IPS-15b (cell line): ENCODE measurements around the gene AOPEP.

Source experiments
- H3K27me3 ChIP-seq: one replicate; pipeline ENCODE4 v1.6.1; 2013; ENCODE audit warnings: low read length; ENCODE audit not compliant: control insufficient read depth, insufficient read depth
- H3K36me3 ChIP-seq: one replicate; pipeline ENCODE4 v1.6.1; 2013; ENCODE audit warnings: low read length; ENCODE audit not compliant: control insufficient read depth, insufficient read depth
- H3K4me1 ChIP-seq: one replicate; pipeline ENCODE4 v1.6.1; 2013; ENCODE audit warnings: mild to moderate bottlenecking, low read length; ENCODE audit not compliant: control insufficient read depth, insufficient read depth
- H3K4me3 ChIP-seq: one replicate; pipeline ENCODE4 v1.5.1; 2013; ENCODE audit warnings: low read depth, low read length
- H3K9ac ChIP-seq: one replicate; pipeline ENCODE4 v1.6.1; 2013; ENCODE audit warnings: low read depth, mild to moderate bottlenecking, low read length
- H3K9me3 ChIP-seq: one replicate; pipeline ENCODE4 v1.6.1; 2013; ENCODE audit warnings: mild to moderate bottlenecking, low read length; ENCODE audit not compliant: control insufficient read depth, insufficient read depth

The AOPEP gene

DNA sequence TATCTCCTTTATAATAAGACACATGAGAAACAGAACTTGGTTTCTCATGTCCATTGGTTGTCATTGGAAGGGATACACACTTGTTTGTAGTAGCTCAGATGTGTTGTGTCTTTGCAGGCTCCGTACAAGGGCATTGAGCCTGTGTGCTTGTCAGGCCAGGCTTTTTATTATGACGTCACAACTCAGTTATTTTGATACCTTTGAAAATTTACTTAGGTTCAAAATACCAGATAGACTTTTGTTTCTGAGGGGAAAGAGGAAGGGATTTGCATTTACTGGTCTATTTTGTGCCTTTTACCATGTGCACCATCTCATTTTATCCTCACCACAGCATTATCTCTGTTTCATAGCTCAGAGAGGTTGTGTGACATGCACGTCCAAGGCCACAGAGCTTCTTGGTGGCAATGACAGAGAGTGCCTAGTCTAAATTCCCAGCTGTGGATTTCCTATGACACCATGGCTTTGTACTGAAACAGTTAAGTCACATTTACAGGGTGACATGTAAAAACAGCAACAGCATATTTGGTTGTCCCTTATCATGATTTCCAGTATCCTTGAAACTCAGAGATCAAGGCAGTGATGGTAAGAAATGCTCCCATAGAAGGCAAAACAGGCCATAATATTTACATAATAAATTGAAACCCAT lies 268.7 kb downstream of the AOPEP start:
- H3K9ac ChIP-seq, result no peak overlapping the region
- no peaks in the 10 kb centered on the region for H3K36me3 ChIP-seq
- H3K27me3 ChIP-seq, result no peaks in the 10 kb centered on the region
- H3K4me3 ChIP-seq, result no peak overlapping the region
- no peaks in the 10 kb centered on the region for H3K9me3 ChIP-seq
- no peaks in the 10 kb centered on the region for H3K4me1 ChIP-seq

DNA sequence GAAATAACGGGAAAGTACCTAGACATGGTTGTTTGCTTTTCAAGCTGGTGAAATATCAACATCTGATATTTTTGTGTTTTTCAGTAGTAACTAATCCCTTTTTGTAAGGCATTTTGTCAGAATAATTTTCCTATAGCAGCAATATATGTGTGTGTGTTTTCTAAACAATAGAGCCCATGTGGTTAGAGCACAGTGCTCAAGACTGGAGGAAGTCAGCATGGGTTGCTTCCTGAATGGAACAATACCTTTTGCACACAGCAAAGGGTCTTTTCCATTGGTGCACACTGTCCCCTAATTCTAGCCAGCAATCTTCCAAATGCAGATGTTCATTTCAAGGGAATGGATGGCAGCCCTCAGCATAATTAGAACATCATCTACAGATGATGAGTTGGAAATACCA lies 270.1 kb downstream of the AOPEP start:
- H3K4me1 ChIP-seq, result no peaks in the 10 kb centered on the region
- H3K4me3 ChIP-seq, result no peak overlapping the region
- H3K36me3 ChIP-seq, result no peaks in the 10 kb centered on the region
- H3K9me3 ChIP-seq, result no peaks in the 10 kb centered on the region
- no peak overlapping the region for H3K9ac ChIP-seq
- H3K27me3 ChIP-seq, result no peaks in the 10 kb centered on the region

DNA sequence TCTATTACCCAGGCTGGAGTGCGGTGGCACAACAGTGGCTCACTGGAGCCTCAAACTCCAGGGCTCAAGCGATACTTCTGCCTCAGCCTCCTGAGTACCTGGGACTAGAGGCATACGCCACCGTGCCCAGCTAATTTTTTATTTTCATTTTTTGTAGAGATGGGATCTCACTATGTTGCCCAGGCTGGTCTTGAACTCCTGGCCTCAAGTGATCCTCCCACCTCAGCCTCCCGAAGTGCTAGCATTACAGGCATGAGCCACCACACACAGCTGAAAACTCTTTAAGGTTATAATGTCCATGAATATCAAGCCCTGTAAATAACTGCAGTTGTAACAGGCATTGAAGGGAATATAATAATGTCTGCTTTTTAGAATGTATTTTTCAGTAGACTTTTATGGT lies 271.2 kb downstream of the AOPEP start:
- H3K4me1 ChIP-seq, result no peaks in the 10 kb centered on the region

DNA sequence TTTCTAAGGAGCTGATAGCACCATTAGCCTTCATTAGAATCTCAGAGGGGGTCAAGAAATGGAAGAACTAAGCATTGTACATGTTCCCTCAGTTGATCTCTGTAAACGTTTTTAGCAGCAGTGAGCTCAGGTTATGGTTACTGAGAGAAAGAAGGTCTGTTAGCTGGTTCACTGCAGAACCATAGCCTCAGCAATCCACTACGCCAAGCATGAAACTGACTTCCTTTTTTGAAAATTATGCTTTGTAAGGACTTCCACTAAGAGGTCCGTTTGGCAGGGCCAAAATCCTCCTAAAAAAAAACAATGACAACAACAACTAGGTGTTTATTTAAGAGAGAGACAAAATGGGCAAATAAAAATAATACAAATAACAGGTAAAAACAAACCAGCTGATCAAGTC lies 273.3 kb downstream of the AOPEP start:
- H3K9me3 ChIP-seq, result no peaks in the 10 kb centered on the region
- no peak overlapping the region for H3K9ac ChIP-seq
- no peak overlapping the region for H3K4me3 ChIP-seq
- H3K27me3 ChIP-seq, result peaks cover 27% of the 10 kb centered on the region
- H3K36me3 ChIP-seq, result no peaks in the 10 kb centered on the region
- no peaks in the 10 kb centered on the region for H3K4me1 ChIP-seq

More for the DNA sequence above, 271.2 kb downstream of the AOPEP start:
- Histone ChIP-seq H3K27me3 (peaks cover 10% of the 10 kb centered on the region), H3K36me3 (no peaks in the 10 kb centered on the region), H3K4me3 (no peak overlapping the region), H3K9ac (no peak overlapping the region), H3K9me3 (no peaks in the 10 kb centered on the region)

DNA sequence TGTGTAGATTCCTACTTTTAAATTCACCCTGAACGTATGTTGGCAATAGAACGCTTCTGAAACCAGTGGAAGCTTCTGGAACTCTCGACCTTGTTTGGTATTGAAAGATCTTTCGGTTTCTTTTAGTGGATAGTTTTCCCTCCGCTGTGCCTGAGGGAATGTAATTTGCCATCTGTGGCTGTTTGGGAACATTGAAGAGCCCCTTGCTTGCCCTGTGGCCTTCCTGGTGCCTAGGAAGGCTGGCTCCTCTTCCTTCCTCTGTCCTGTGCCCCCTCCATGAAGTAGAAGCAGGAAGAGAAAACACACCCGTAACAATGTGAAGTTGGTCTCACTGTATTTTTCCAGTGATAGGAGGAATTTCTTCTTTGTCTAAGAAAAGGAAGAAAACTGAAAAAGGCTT lies 274.3 kb downstream of the AOPEP start:
- H3K9me3 ChIP-seq, result no peaks in the 10 kb centered on the region
- no peaks in the 10 kb centered on the region for H3K36me3 ChIP-seq
- H3K4me1 ChIP-seq, result no peaks in the 10 kb centered on the region
- no peak overlapping the region for H3K9ac ChIP-seq
- H3K4me3 ChIP-seq, result no peak overlapping the region
- H3K27me3 ChIP-seq, result peaks cover 33% of the 10 kb centered on the region

DNA sequence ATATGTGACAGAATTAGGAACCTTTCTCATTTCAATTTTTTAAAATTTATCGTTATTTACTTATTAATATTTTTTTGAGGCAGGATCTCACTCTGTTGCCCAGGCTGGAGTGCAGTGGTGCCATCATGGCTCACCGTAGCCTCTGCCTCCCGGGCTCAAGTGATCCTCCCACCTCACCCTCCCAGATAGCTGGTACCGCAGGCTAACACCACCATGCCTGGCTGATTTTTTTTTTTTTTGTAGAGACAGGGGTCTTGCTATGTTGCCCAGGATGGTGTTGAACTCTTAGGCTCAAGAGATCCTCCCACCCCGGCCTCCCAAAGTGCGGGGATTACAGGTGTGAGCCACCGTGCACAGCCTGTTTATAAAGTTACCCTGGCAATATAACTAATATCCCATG lies 275.2 kb downstream of the AOPEP start:
- H3K9ac ChIP-seq, result no peak overlapping the region
- H3K36me3 ChIP-seq, result no peaks in the 10 kb centered on the region
- no peak overlapping the region for H3K4me3 ChIP-seq
- H3K4me1 ChIP-seq, result no peaks in the 10 kb centered on the region
- H3K9me3 ChIP-seq, result no peaks in the 10 kb centered on the region
- H3K27me3 ChIP-seq, result peaks cover 40% of the 10 kb centered on the region

DNA sequence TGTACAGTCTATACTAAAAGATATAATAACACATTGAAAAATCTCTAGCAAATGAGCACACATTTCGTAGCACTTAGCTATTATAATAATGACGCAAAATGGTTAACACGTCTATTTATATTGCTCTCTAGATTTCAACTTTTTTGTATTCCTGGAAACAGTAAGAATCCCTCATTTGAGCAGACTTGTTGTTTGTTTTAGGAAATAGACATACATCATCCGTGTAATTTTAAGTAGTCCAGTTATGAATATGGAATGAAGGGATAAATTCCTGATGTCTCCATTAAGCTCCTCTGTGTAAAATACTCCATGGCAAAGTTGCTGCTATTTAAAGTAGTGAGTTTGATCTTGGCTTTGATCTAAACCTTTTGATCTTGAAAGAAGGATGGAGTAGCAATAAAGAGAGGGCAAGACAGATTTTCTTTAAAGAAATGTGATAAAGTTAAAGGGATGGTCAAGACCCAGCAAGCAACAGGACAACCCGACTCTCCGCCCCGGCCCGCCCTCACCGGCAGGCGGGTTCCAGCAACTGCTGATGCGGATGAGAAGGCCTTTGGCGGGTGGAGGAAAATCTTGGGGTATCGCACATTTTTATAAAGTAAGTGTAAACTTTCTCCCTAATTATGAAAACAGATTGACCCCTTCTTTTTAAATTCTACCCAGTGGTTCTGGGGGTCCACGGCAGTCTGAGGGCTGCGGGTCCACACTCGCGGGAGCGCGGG lies 277.4 kb downstream of the AOPEP start:
- no peaks in the 10 kb centered on the region for H3K36me3 ChIP-seq
- peak overlapping the region; percentile 72 for H3K4me3 ChIP-seq
- no peaks in the 10 kb centered on the region for H3K9me3 ChIP-seq
- peak overlapping the region; percentile 37 for H3K9ac ChIP-seq
- H3K27me3 ChIP-seq, result peaks cover 44% of the 10 kb centered on the region
- no peaks in the 10 kb centered on the region for H3K4me1 ChIP-seq

DNA sequence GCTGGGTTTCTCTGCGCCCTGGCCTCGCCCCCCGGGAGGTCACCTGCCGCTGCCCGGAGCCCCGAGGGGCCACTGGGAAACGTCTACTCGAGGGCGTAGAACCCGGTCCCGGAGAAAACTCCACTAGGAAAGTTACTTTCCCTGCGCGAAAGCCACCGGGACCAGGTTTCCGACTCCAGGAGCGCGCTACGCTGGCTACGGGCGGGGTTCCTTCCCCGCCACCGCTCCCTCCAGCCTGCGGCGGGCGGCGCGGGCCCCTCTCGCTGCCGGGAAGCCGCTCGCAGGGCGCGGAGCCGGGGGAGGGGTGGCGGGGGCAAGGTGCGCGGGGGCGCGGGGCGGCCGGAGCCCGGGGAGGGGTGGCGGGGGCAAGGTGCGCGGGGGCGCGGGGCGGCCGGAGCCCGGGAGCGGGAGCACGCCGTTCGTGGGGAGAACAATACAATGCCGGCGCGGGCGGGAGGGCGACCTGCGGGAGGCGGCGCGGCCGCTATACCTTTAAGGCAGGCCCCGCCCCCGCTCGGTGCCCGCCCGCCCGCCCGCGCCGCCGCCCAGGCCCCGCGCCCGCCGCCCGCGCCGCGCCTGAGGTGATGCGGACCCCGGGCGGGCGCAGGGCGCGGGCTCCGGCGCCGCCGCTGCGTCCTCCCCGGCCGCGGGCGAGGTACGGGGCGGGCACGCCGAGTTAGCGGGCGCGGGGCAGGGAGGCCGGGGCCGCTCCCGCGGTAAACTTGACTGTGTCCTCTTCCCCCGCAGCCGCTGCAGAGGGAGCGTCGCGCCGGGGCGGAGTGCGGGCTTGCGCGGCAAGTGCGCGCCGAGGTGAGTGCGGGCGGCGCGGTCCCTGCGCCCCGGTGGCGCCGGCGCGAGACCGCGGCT lies 278.1 kb downstream of the AOPEP start:
- Histone ChIP-seq H3K4me3 (peak overlapping the region; percentile 72), H3K9ac (peak overlapping the region; percentile 37), H3K36me3 (no peaks in the 10 kb centered on the region), H3K27me3 (peaks cover 44% of the 10 kb centered on the region), H3K4me1 (no peaks in the 10 kb centered on the region), H3K9me3 (no peaks in the 10 kb centered on the region)

DNA sequence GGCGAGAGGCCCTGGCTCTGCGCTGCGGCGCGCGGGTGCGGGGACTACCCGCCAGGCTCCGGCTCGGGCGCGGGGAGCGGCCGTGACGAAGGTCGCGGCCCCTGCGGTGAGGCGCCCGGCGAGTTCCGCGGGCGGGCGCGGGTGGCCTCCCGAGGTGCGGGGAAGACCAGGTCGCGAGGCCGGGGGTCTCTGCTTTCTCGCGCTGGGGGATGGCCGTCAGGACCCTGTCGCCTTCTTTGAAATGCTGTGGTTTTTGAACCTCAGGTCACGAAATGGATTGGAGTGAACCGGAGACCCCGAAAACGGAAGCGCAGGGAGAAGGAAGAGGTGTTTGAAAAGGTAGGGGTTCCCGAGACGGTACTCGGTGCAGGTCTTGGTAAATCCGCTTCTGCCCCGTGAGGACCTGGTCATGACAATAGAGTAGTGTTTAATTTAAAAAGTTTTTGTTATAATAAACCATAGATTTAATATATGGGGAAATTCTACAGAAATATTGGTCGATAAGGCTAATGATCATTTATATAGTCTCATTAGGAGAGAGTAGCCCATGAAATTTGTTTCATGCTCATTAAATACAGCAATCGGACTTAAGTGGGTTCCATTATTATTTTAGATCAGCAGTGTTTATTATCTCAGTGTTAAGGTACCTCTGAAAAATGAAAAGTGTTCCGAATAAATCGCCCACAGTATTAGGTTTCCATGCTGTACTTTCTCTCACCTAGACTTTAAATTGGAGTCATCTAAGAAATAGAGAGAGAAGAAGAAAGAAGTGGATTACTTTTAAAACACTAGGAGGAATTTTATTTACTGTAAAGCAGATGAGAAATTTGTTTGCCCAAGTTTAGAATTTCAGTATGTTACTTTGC lies 279.0 kb downstream of the AOPEP start:
- H3K4me1 ChIP-seq, result no peaks in the 10 kb centered on the region
- no peaks in the 10 kb centered on the region for H3K9me3 ChIP-seq
- H3K36me3 ChIP-seq, result no peaks in the 10 kb centered on the region
- peak overlapping the region; percentile 53 for H3K4me3 ChIP-seq
- H3K9ac ChIP-seq, result no peak overlapping the region
- H3K27me3 ChIP-seq, result peaks cover 44% of the 10 kb centered on the region

DNA sequence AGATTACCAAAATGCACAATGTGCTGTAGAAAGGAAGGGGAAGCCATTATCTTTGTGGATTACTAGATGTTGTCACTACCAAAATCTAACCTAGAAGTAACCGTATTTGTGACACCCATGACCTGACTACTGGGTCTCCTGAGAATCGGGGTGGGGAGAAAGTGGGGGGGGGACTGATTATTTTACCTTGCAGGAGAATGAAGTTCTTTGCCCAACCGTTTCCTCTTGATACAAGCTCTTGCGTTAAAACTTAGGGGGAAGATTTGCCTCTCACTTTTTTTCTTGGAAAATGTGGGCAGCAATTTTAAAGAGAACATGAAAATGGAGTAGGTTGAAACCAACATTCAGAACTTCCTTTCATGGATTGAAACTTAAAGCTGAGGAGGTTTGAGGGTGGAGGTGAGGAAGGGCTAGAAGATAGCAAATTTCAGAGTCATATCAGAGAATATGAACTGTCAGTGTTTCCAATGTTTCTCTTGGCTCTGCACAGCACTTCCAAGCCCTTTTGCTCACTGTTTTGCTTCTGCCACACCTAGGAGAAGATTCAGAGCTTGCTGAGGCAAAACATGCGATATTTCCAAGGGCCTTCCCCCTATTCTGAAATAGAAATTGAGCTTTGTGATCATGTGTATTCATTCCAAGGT lies 280.8 kb downstream of the AOPEP start:
- Histone ChIP-seq H3K36me3 (no peaks in the 10 kb centered on the region), H3K4me1 (no peaks in the 10 kb centered on the region), H3K9ac (no peak overlapping the region), H3K9me3 (no peaks in the 10 kb centered on the region), H3K4me3 (no peak overlapping the region), H3K27me3 (peaks cover 37% of the 10 kb centered on the region)
